Neural cell (in vitro differentiated cells): ENCODE data around the gene BLVRB. TPM values are rescaled to one million over a fixed set of nuclear protein-coding genes. Genes with fewer than 3 reads are reported as not detected.

Experiments
- H2AFZ ChIP-seq: fragments of 200-600, 300-800 bp; sonication (generic), shearing (Covaris generic); 2 replicates; pipeline ENCODE4 v1.6.0; 2014; ENCODE audit warnings: low read depth, mild to moderate bottlenecking, antibody characterized with exemption, low read length, moderate library complexity
- H3F3A ChIP-seq: fragments of 200-600 bp; shearing (Covaris generic); 2 replicates; pipeline ENCODE4 v1.6.1; 2016; ENCODE audit warnings: mild to moderate bottlenecking, moderate library complexity, mixed read lengths, antibody characterized with exemption, low read length; ENCODE audit not compliant: insufficient read depth, poor library complexity, severe bottlenecking
- H3K27ac ChIP-seq: fragments of 200-600, 300-800 bp; sonication (generic), shearing (Covaris generic); 2 replicates; pipeline ENCODE4 v1.5.1; 2014; ENCODE audit warnings: mild to moderate bottlenecking, low read length, moderate library complexity
- H3K27me3 ChIP-seq: fragments of 300-800, 200-600 bp; sonication (generic), shearing (Covaris generic); 2 replicates; pipeline ENCODE4 v1.6.0; 2014; ENCODE audit warnings: mild to moderate bottlenecking, low read depth, low read length, moderate library complexity; ENCODE audit not compliant: insufficient read depth
- H3K36me3 ChIP-seq: fragments of 300-800, 200-600 bp; sonication (generic), shearing (Covaris generic); 2 replicates; pipeline ENCODE4 v1.5.1; 2014; ENCODE audit warnings: mild to moderate bottlenecking, antibody characterized with exemption, low read length, moderate library complexity; ENCODE audit not compliant: insufficient read depth
- H3K4me2 ChIP-seq: fragments of 300-800, 200-600 bp; sonication (generic), shearing (Covaris generic); 2 replicates; pipeline ENCODE4 v1.6.0; 2014; ENCODE audit warnings: mild to moderate bottlenecking, low read length
- H3K4me3 ChIP-seq: fragments of 300-800, 200-600 bp; sonication (generic), shearing (Covaris generic); 2 replicates; pipeline ENCODE4 v1.5.1; 2014; ENCODE audit warnings: mild to moderate bottlenecking, low read length, moderate library complexity
- H3K79me2 ChIP-seq: fragments of 200-600 bp; shearing (Covaris generic); replicated peaks from 2 replicates; pipeline ENCODE4 v1.6.0; 2014; ENCODE audit warnings: mild to moderate bottlenecking, low read length, moderate library complexity; ENCODE audit not compliant: insufficient read depth
- H3K9ac ChIP-seq: fragments of 300-800, 200-600 bp; sonication (generic), shearing (Covaris generic); 2 replicates; pipeline ENCODE4 v1.6.1; 2016; ENCODE audit warnings: mild to moderate bottlenecking, low read length, mixed read lengths
- H3K9me2 ChIP-seq: fragments of 200-600 bp; shearing (Covaris generic); 2 replicates; pipeline ENCODE4 v1.6.1; 2016; ENCODE audit warnings: mild to moderate bottlenecking, low read length, mixed read lengths; ENCODE audit not compliant: insufficient read depth
- H3K9me3 ChIP-seq: fragments of 200-600, 300-800 bp; sonication (generic), shearing (Covaris generic); 2 replicates; pipeline ENCODE4 v1.6.1; 2016; ENCODE audit warnings: mild to moderate bottlenecking, mixed run types, low read length, moderate library complexity, mixed read lengths
- H4K20me1 ChIP-seq: fragments of 200-600 bp; shearing (Covaris generic); 2 replicates; pipeline ENCODE4 v1.6.1; 2016; ENCODE audit warnings: mild to moderate bottlenecking, mixed run types; ENCODE audit not compliant: insufficient read depth
- CTCF ChIP-seq: fragments of 450-650 bp; IDR thresholded peaks from 2 replicates; pipeline ENCODE4 v1.5.1; 2014; ENCODE audit warnings: antibody characterized with exemption, mild to moderate bottlenecking, moderate library complexity; ENCODE audit not compliant: poor library complexity, severe bottlenecking
- EP300 ChIP-seq: fragments of 450-650 bp; conservative IDR thresholded peaks from 2 replicates; pipeline ENCODE4 v1.6.1; 2014; ENCODE audit warnings: antibody characterized with exemption, mild to moderate bottlenecking, moderate library complexity; ENCODE audit not compliant: poor library complexity, severe bottlenecking
- EZH2 ChIP-seq: fragments of 200-600, 300-800 bp; shearing (Covaris generic), sonication (generic); IDR thresholded peaks from 2 replicates; pipeline ENCODE4 v1.6.1; 2014; ENCODE audit warnings: antibody characterized with exemption, low read length, borderline replicate concordance, mild to moderate bottlenecking; ENCODE audit not compliant: insufficient read depth, poor library complexity, severe bottlenecking
- MXI1 ChIP-seq: fragments of 450-650 bp; conservative IDR thresholded peaks from 2 replicates; pipeline ENCODE4 v1.6.1; 2014; ENCODE audit warnings: antibody characterized with exemption, mild to moderate bottlenecking; ENCODE audit not compliant: poor library complexity, severe bottlenecking
- POLR2AphosphoS5 ChIP-seq: IDR thresholded peaks from 2 replicates; pipeline ENCODE4 v1.6.1; 2012
- RAD21 ChIP-seq: fragments of 450-650 bp; conservative IDR thresholded peaks from 2 replicates; pipeline ENCODE4 v1.6.1; 2014; ENCODE audit warnings: antibody characterized with exemption, mild to moderate bottlenecking, moderate library complexity
- REST ChIP-seq: IDR thresholded peaks from 2 replicates; pipeline ENCODE4 v1.6.1; 2012; ENCODE audit warnings: borderline replicate concordance
- SMC3 ChIP-seq: fragments of 450-650 bp; conservative IDR thresholded peaks from 2 replicates; pipeline ENCODE4 v1.6.1; 2014; ENCODE audit warnings: antibody characterized with exemption, mild to moderate bottlenecking, moderate library complexity; ENCODE audit not compliant: poor library complexity
- TAF1 ChIP-seq: IDR thresholded peaks from 2 replicates; pipeline ENCODE4 v1.6.1; 2012; ENCODE audit warnings: low read depth
- polyA plus RNA-seq: library from polyadenylated mRNA; depleted of rRNA; stranded (reverse); fragments of >200 nt; gene quantifications from 2 replicates; pipeline ENCODE4 v1.2.3, GENCODE V29; 2014

BLVRB gene
- polyA plus RNA-seq, 1 donor from 2014 or later: 9.9 TPM

GRCh38 chr19:40422748-40423566 lies 42.6 kb downstream of the BLVRB start:
- Histone ChIP-seq H2AFZ (no peak overlapping the region), H3K79me2 (no peaks in the 10 kb centered on the region), H3K9ac (no peak overlapping the region), H3K4me3 (no peak overlapping the region), H3K36me3 (no peaks in the 10 kb centered on the region), H3K9me3 (no peaks in the 10 kb centered on the region), H3K4me2 (no peak overlapping the region), H3K27me3 (no peaks in the 10 kb centered on the region), H3K9me2 (no peaks in the 10 kb centered on the region), H3K27ac (no peak overlapping the region), H4K20me1 (no peaks in the 10 kb centered on the region), H3F3A (no peaks in the 10 kb centered on the region)
- TF ChIP-seq REST: no peak
- no peak for TF ChIP-seq TAF1
- TF ChIP-seq EZH2: no peak
- TF ChIP-seq RAD21: no peak
- no peak for TF ChIP-seq SMC3
- TF ChIP-seq EP300: no peak
- TF ChIP-seq CTCF: no peak
- no peak for TF ChIP-seq MXI1
- no peak for TF ChIP-seq POLR2AphosphoS5

- Histone ChIP-seq H3K4me3 (no peak overlapping the region), H3K9me2 (no peaks in the 10 kb centered on the region), H3F3A (no peaks in the 10 kb centered on the region), H3K27me3 (no peaks in the 10 kb centered on the region), H2AFZ (no peak overlapping the region), H4K20me1 (no peaks in the 10 kb centered on the region), H3K9ac (no peak overlapping the region), H3K4me2 (no peak overlapping the region), H3K9me3 (no peaks in the 10 kb centered on the region), H3K27ac (no peak overlapping the region), H3K36me3 (no peaks in the 10 kb centered on the region), H3K79me2 (no peaks in the 10 kb centered on the region)
- no peak for TF ChIP-seq POLR2AphosphoS5
- no peak for TF ChIP-seq SMC3
- no peak for TF ChIP-seq TAF1
- no peak for TF ChIP-seq REST
- no peak for TF ChIP-seq RAD21
- TF ChIP-seq MXI1: no peak
These were observed 43.4 kb downstream of the BLVRB start for GRCh38 chr19:40421993-40422747.
